Neural progenitor cell (in vitro differentiated cells): Measurements from ENCODE around the gene MEIS1.

Experiments used
- CTCF ChIP-seq: fragments of 200-600 bp; sonication (generic); IDR thresholded peaks from 2 replicates; pipeline ENCODE4 v1.5.1; 2017; ENCODE audit warnings: antibody characterized with exemption, mild to moderate bottlenecking
- EZH2 ChIP-seq: fragments of 200-600 bp; sonication (generic); IDR thresholded peaks from 2 replicates; pipeline ENCODE4 v1.6.1; 2017; ENCODE audit warnings: antibody characterized with exemption, mild to moderate bottlenecking, moderate library complexity
- EZH2phosphoT487 ChIP-seq: fragments of 200-600 bp; sonication (generic); IDR thresholded peaks from 2 replicates; pipeline ENCODE4 v1.6.1; 2017; ENCODE audit warnings: antibody characterized with exemption

DNA sequence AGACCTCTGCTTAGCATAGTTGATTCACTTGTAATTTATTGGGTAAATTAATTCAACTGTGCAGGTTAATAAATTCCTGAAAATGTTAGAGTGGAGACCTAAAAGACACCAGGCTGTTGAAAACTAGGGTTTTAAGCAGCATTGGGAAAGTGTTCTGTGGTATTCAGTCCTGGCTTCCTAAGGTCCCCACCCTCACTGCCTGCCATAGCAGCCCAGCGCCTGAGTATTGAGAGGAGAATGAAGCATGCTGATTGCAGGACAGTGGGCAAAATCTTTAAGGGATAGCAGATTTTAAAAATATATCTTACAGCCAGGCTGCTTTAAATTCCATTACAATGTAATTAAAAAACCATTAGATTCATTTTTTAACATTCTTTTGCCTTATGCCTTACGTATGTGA, 20.6 kb downstream of the MEIS1 start:
- no peak for TF ChIP-seq EZH2
- no peak for TF ChIP-seq CTCF
- TF ChIP-seq EZH2phosphoT487 = no peak
